SK-N-SH (cell line): ENCODE data around the gene TAF13. TPM values are rescaled to one million over a fixed set of nuclear protein-coding genes. Genes with fewer than 3 reads are reported as not detected.

ENCODE experiments used
- CTCF ChIA-PET: fragments of 300-600, 350-600 bp; formaldehyde crosslinking; extraction: SDS; loops from one replicate; lab custom pipeline; 2021; lab: Yijun Ruan, JAX
- POLR2A ChIA-PET: fragments of 350-600 bp; sonication (Branson Sonifier 250); formaldehyde crosslinking; extraction: SDS; loops from one replicate; lab custom pipeline; 2020; ENCODE audit warnings: antibody characterized with exemption, inconsistent platforms; lab: Yijun Ruan, JAX
- DNase-seq: peaks from one replicate; pipeline ENCODE4 v3.0.0; 2012
- H2AFZ ChIP-seq: fragments of 200-600 bp; sonication (generic); 2 replicates; pipeline ENCODE4 v1.8.1; 2016; ENCODE audit warnings: antibody characterized with exemption, mild to moderate bottlenecking, low read depth
- H3F3A ChIP-seq: fragments of 200-600 bp; sonication (generic); replicated peaks from 2 replicates; pipeline ENCODE3; 2016; ENCODE audit warnings: antibody characterized with exemption, mild to moderate bottlenecking; ENCODE audit not compliant: insufficient read depth
- H3K27ac ChIP-seq, 2 experiments: fragments of 200-500 bp in 1 of 2; fragments of 200-600 bp in 1 of 2; sonication (Bioruptor generic) in 1 of 2; sonication (generic), shearing (Covaris generic) in 1 of 2; 2 replicates each; pipeline versions ENCODE4 v1.5.1 to v1.6.1; 2014 to 2016; ENCODE audit warnings: low read depth in 2 of 2, inconsistent platforms in 1 of 2, low read length in 1 of 2, mild to moderate bottlenecking in 1 of 2, mixed read lengths in 1 of 2
- H3K27me3 ChIP-seq: fragments of 200-600 bp; sonication (generic), shearing (Covaris generic); 2 replicates; pipeline ENCODE4 v1.6.1; 2016; ENCODE audit warnings: mixed run types; ENCODE audit not compliant: insufficient read depth
- H3K36me3 ChIP-seq, 2 experiments: fragments of 200-500 bp in 1 of 2; fragments of 200-600 bp in 1 of 2; sonication (Bioruptor generic) in 1 of 2; sonication (generic) in 1 of 2; replicated peaks in 1 of 2; 2 replicates each; pipeline versions ENCODE3 to v1.5.1; 2014 to 2016; ENCODE audit warnings: low read length in 1 of 2, mild to moderate bottlenecking in 1 of 2; ENCODE audit not compliant: insufficient read depth in 2 of 2, control insufficient read depth in 1 of 2
- H3K4me1 ChIP-seq, 2 experiments: fragments of 200-500 bp in 1 of 2; fragments of 200-600 bp in 1 of 2; sonication (Bioruptor generic) in 1 of 2; sonication (generic), shearing (Covaris generic) in 1 of 2; 2 replicates each; pipeline versions ENCODE4 v1.5.1 to v1.6.1; 2014 to 2016; ENCODE audit warnings: low read depth in 1 of 2, low read length in 1 of 2, mixed run types in 1 of 2; ENCODE audit not compliant: insufficient read depth in 2 of 2, control insufficient read depth in 1 of 2
- H3K4me2 ChIP-seq: fragments of 200-600 bp; sonication (generic), shearing (Covaris generic); 2 replicates; pipeline ENCODE4 v1.6.1; 2017; ENCODE audit warnings: mixed run types
- H3K4me3 ChIP-seq, 2 experiments: fragments of 200-500 bp in 1 of 2; fragments of 200-600 bp in 1 of 2; sonication (Bioruptor generic) in 1 of 2; sonication (generic), shearing (Covaris generic) in 1 of 2; 2 replicates each; pipeline versions ENCODE4 v1.5.1 to v1.8.1; 2014 to 2016; ENCODE audit warnings: low read depth in 2 of 2, inconsistent platforms in 1 of 2, low read length in 1 of 2, mild to moderate bottlenecking in 1 of 2, mixed read lengths in 1 of 2, moderate library complexity in 1 of 2
- H3K79me2 ChIP-seq: fragments of 200-600 bp; sonication (generic); 2 replicates; pipeline ENCODE4 v1.8.1; 2017; ENCODE audit warnings: mild to moderate bottlenecking; ENCODE audit not compliant: insufficient read depth
- H3K9ac ChIP-seq: fragments of 200-600 bp; sonication (generic); 2 replicates; pipeline ENCODE4 v1.6.1; 2017; ENCODE audit warnings: mixed run types
- H3K9me2 ChIP-seq: fragments of 200-600 bp; sonication (generic); 2 replicates; pipeline ENCODE4 v1.6.1; 2017; ENCODE audit warnings: mixed run types
- H3K9me3 ChIP-seq: fragments of 200-600 bp; sonication (generic); 2 replicates; pipeline ENCODE4 v1.6.1; 2017; ENCODE audit warnings: mixed run types, mild to moderate bottlenecking, moderate library complexity
- H4K20me1 ChIP-seq: fragments of 200-600 bp; sonication (generic); 2 replicates; pipeline ENCODE4 v1.6.1; 2017; ENCODE audit warnings: mild to moderate bottlenecking, mixed run types; ENCODE audit not compliant: insufficient read depth
- CHD2 ChIP-seq: fragments of 150-350 bp; IDR thresholded peaks from 2 replicates; pipeline ENCODE4 v1.6.1; 2018; ENCODE audit warnings: low read length; ENCODE audit not compliant: partially characterized antibody
- CTCF ChIP-seq: fragments of 200-600 bp; sonication (generic); IDR thresholded peaks from 2 replicates; pipeline ENCODE4 v1.6.1; 2017; ENCODE audit warnings: antibody characterized with exemption, mild to moderate bottlenecking, moderate library complexity
- EP300 ChIP-seq, 2 experiments: IDR thresholded peaks; 2 replicates each; pipeline versions ENCODE4 v1.4.0 to v1.6.1; 2012; ENCODE audit warnings: borderline replicate concordance in 1 of 2, low read depth in 1 of 2, low read length in 1 of 2
- EZH2phosphoT487 ChIP-seq: fragments of 200-600 bp; sonication (generic); IDR thresholded peaks from 2 replicates; pipeline ENCODE4 v1.6.1; 2017; ENCODE audit warnings: low read depth, mixed run types, mild to moderate bottlenecking, antibody characterized with exemption, moderate library complexity, borderline replicate concordance
- GATA2 ChIP-seq: sonication (generic); formaldehyde crosslinking; IDR thresholded peaks from 2 replicates; pipeline ENCODE4 v1.5.0; 2020; ENCODE audit warnings: mild to moderate bottlenecking, missing genetic modification reagents
- IRF3 ChIP-seq: fragments of 150-350 bp; IDR thresholded peaks from 2 replicates; pipeline ENCODE4 v1.6.1; 2016; ENCODE audit warnings: mild to moderate bottlenecking, low read depth, low read length
- JUND ChIP-seq: IDR thresholded peaks from 2 replicates; pipeline ENCODE4 v1.4.0; 2012
- MXI1 ChIP-seq: IDR thresholded peaks from 2 replicates; pipeline ENCODE4 v1.6.1; 2012; ENCODE audit warnings: mild to moderate bottlenecking, low read depth, low read length, improper control_type of control experiment
- NFIC ChIP-seq: IDR thresholded peaks from 2 replicates; pipeline ENCODE4 v1.4.0; 2012; ENCODE audit warnings: borderline replicate concordance
- RCOR1 ChIP-seq: fragments of 150-350 bp; IDR thresholded peaks from 2 replicates; pipeline ENCODE4 v1.6.1; 2017; ENCODE audit warnings: antibody characterized with exemption, low read length
- REST ChIP-seq: IDR thresholded peaks from 2 replicates; pipeline ENCODE4 v1.6.1; 2012; ENCODE audit warnings: mild to moderate bottlenecking, low read depth, low read length, moderate library complexity
- RFX5 ChIP-seq: IDR thresholded peaks from 2 replicates; pipeline ENCODE4 v1.6.1; 2012; ENCODE audit warnings: mild to moderate bottlenecking, improper control_type of control experiment, low read length
- SIN3A ChIP-seq: IDR thresholded peaks from 2 replicates; pipeline ENCODE4 v1.6.1; 2012; ENCODE audit warnings: low read depth, mild to moderate bottlenecking, low read length, moderate library complexity, borderline replicate concordance
- TCF12 ChIP-seq: IDR thresholded peaks from 2 replicates; pipeline ENCODE4 v1.4.0; 2012
- USF1 ChIP-seq: IDR thresholded peaks from 2 replicates; pipeline ENCODE4 v1.4.0; 2012; ENCODE audit warnings: low read depth, borderline replicate concordance
- YY1 ChIP-seq: IDR thresholded peaks from 2 replicates; pipeline ENCODE4 v1.4.0; 2012; ENCODE audit warnings: low read depth, mild to moderate bottlenecking
- WGBS: methylation state at CpG from one replicate; pipeline ENCODE4 v1.1.6; 2017; ENCODE audit warnings: low lambda C conversion rate; 5-methylcytosine and 5-hydroxymethylcytosine counted together
- polyA plus RNA-seq, 3 experiments: library from polyadenylated mRNA; depleted of rRNA; stranded (reverse); fragments of >200 nt; gene quantifications; 2 replicates each; pipeline ENCODE4 v1.2.3, GENCODE V29; 2012
- TF ChIP-seq, protein P1 (sequence below): IDR thresholded peaks from 2 replicates; pipeline ENCODE4; 2012
- TF ChIP-seq, protein P2 (sequence below): fragments of 150-350 bp; IDR thresholded peaks from 2 replicates; pipeline ENCODE4 v1.6.1; 2017; ENCODE audit warnings: antibody characterized with exemption, low read length, low read depth, borderline replicate concordance

Gene TAF13
- polyA plus RNA-seq, 1 of the 3 experiments (the other 2 are of a cell fraction), result 16.0 TPM

DNA sequence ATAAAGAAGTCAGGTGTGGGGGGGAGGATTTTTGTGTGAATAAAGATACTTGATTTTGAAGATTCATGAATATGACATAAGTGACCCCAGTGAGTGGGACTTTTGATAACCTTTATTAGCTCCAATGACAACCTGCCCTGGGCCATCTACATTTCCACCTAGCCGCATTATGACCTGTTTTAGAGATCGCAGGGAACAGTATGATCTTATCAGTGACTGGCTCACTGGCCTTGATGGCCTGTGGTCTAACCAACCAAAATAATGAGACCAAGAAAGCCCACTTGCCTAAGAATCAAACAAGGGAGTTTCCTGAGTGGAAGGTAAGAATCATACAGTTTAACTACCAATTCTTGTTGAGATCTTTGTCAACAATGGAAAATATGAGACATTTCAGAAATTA is 39.9 kb upstream of the TAF13 start:
- Histone ChIP-seq H3K4me2 (no peak overlapping the region), H4K20me1 (no peaks in the 10 kb centered on the region), H3F3A (no peaks in the 10 kb centered on the region), H3K4me3 (no peak overlapping the region), H3K79me2 (no peaks in the 10 kb centered on the region), H3K27ac (no peak overlapping the region), H3K9ac (no peak overlapping the region), H3K27me3 (peaks cover 16% of the 10 kb centered on the region), H3K4me1 (peaks cover 4 to 13% of the 10 kb centered on the region in 2 experiments; a peak in 1 of 4 replicates), H3K9me3 (no peaks in the 10 kb centered on the region), H3K36me3 (no peaks in the 10 kb centered on the region), H2AFZ (no peak overlapping the region), H3K9me2 (no peaks in the 10 kb centered on the region)
- WGBS, result 96% methylated on average over 2 of the region's 2 CpGs
- TF ChIP-seq, protein P1, sequence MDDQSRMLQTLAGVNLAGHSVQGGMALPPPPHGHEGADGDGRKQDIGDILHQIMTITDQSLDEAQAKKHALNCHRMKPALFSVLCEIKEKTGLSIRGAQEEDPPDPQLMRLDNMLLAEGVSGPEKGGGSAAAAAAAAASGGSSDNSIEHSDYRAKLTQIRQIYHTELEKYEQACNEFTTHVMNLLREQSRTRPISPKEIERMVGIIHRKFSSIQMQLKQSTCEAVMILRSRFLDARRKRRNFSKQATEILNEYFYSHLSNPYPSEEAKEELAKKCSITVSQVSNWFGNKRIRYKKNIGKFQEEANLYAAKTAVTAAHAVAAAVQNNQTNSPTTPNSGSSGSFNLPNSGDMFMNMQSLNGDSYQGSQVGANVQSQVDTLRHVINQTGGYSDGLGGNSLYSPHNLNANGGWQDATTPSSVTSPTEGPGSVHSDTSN, result no peak
- TF ChIP-seq JUND, result no peak
- no peak for TF ChIP-seq EP300 (IDR thresholded peaks at IDR 0.05; ENCODE audit: borderline replicate concordance in 1 of 2, low read depth in 1 of 2, low read length in 1 of 2)
- TF ChIP-seq SIN3A, result no peak
- TF ChIP-seq GATA2, result no peak
- TF ChIP-seq, protein P2, sequence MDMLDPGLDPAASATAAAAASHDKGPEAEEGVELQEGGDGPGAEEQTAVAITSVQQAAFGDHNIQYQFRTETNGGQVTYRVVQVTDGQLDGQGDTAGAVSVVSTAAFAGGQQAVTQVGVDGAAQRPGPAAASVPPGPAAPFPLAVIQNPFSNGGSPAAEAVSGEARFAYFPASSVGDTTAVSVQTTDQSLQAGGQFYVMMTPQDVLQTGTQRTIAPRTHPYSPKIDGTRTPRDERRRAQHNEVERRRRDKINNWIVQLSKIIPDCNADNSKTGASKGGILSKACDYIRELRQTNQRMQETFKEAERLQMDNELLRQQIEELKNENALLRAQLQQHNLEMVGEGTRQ, result no peak
- no peak for TF ChIP-seq RCOR1
- no peak for TF ChIP-seq EZH2phosphoT487
- TF ChIP-seq RFX5, result no peak
- TF ChIP-seq TCF12, result no peak
- TF ChIP-seq REST, result no peak
- no peak for TF ChIP-seq IRF3
- TF ChIP-seq USF1, result no peak
- no peak for TF ChIP-seq MXI1
- no peak for TF ChIP-seq YY1
- no peak for TF ChIP-seq CTCF
- no peak for TF ChIP-seq NFIC
- TF ChIP-seq CHD2, result no peak
- no peak for DNase-seq
- CTCF ChIA-PET, result no interaction called here
- POLR2A ChIA-PET, result no interaction called here
